ENCODE data around the gene PPM1H. TPM values are rescaled to one million over a fixed set of nuclear protein-coding genes. Genes with fewer than 3 reads are reported as not detected.
A peak's percentile ranks its signal among the peaks of the same experiment; 100 is the strongest.

The PPM1H gene
- total and polyA plus RNA-seq, 10 of the 15 experiments (the other 5 are each of a cell fraction or from before 2014, with no cell fraction given): 0.11 to 0.83 (median 0.49) TPM

GRCh38 chr12:62599854-62600437 is 335.0 kb downstream of the PPM1H start:
- DNase-seq (ENCODE audit: low read depth, low spot score) (no peak), FAIRE-seq (no peak), ATAC-seq (no peak)
- Histone ChIP-seq H3K27ac (ENCODE audit: control insufficient read depth, insufficient read depth) (no peak overlapping the region), H3K27me3 (replicated peaks in 1 of 2; ENCODE audit: control insufficient read depth in 2 of 2, insufficient read depth in 2 of 2, low read length in 1 of 2) (no peaks in the 10 kb centered on the region), H3K9ac (ENCODE audit: control insufficient read depth, insufficient read depth, low read length) (no peak overlapping the region), H3K4me3 (no peak overlapping the region), H4K20me1 (ENCODE audit: control insufficient read depth, insufficient read depth) (no peaks in the 10 kb centered on the region), H3K79me2 (ENCODE audit: control insufficient read depth, insufficient read depth, low read length) (peaks cover 14% of the 10 kb centered on the region), H3K4me1 (ENCODE audit: control insufficient read depth, insufficient read depth, low read length) (peaks cover 12% of the 10 kb centered on the region; the same call in 1 of the 2 replicates), H3K9me3 (replicated peaks; ENCODE audit: control insufficient read depth, insufficient read depth, low read length) (no peaks in the 10 kb centered on the region), H2AFZ (ENCODE audit: control insufficient read depth, low read depth, low read length) (no peak overlapping the region), H3K36me3 (ENCODE audit: control insufficient read depth in 2 of 2, insufficient read depth in 2 of 2, low read length in 1 of 2) (no peaks in the 10 kb centered on the region), H3K4me2 (ENCODE audit: control insufficient read depth, insufficient read depth) (no peak overlapping the region)
- ChIA-PET CTCF (interaction anchor here (1.2 to 1.3 kb wide), 3 partner anchors 18 to 198 kb away, joined by 3 to 9 read pairs (median 4); no protein-coding TSS in a partner anchor), POLR2A (interaction anchor here (0.5 kb wide), 1 partner anchor 58 kb away, joined by 3 read pairs; no protein-coding TSS in a partner anchor), RAD21 (ENCODE audit: unreplicated experiment) (interaction anchor here (1.0 to 1.3 kb wide), 4 partner anchors 14 to 199 kb away, joined by 3 to 7 read pairs (median 4); no protein-coding TSS in a partner anchor), SMC1A (ENCODE audit: uncharacterized antibody, unreplicated experiment) (interaction anchor here (1.0 to 1.5 kb wide), 3 partner anchors 9 to 198 kb away, joined by 3 to 5 read pairs (median 5); no protein-coding TSS in a partner anchor)
- BruUV-seq (replicated peaks): no TSS peak
- intact Hi-C loops (cut with micrococcal nuclease; ENCODE audit: unreplicated experiment): loop anchor here (5.0 to 10.0 kb wide), 2 partner anchors 132 to 705 kb away; no protein-coding TSS in a partner anchor
- in situ Hi-C loops (cut with MboI): no loop called here
- TF ChIP-seq NR2F1 (conservative IDR thresholded peaks at IDR 0.05) (no peak), CTCF (IDR thresholded peaks at IDR 0.05 in 2 of 3, conservative IDR thresholded peaks at IDR 0.05 in 1 of 3; ENCODE audit: control insufficient read depth in 2 of 3, extremely low read depth in 1 of 3, insufficient read depth in 1 of 3, low read depth in 3 of 3, low read length in 3 of 3) (0 out of 6 replicates have a peak, but pooled peaks of 1 of the 3 experiments have one; percentile 5), ZBTB11 (CRISPR knock-in tag; IDR thresholded peaks at IDR 0.05) (no peak), ELK1 (IDR thresholded peaks at IDR 0.05; ENCODE audit: low read depth, low read length) (no peak)
- WGBS (ENCODE audit: insufficient coverage, insufficient replicate concordance, low lambda C conversion rate, missing lambda C conversion rate): 87% methylated on average over 5 of the region's 5 CpGs

Measured in GM12878 (cell line).